Measurements from ENCODE around the gene AJUBA. TPM values are rescaled to one million over a fixed set of nuclear protein-coding genes. Genes with fewer than 3 reads are reported as not detected.

Gene AJUBA
- total RNA-seq, 1 experiment from 2014 or later = 28.8 TPM

GRCh38 chr14:22972313-22972930, 9.9 kb downstream of the AJUBA start:
- H3K9me3 Mint-ChIP-seq = no peaks in the 10 kb centered on the region
- no peaks in the 10 kb centered on the region for H3K27me3 Mint-ChIP-seq (ENCODE audit: low read depth)
- ChIA-PET CTCF (interaction anchor here (0.8 to 4.1 kb wide), 11 partner anchors 8 to 96 kb away, joined by 3 to 51 read pairs (median 11); partner anchors contain the start of genes AJUBA and HAUS4), POLR2A (interaction anchor here (0.7 to 2.2 kb wide), 4 partner anchors 10 to 34 kb away, joined by 3 to 11 read pairs (median 4); partner anchors contain the start of genes AJUBA and HAUS4)
- DNase-seq (ENCODE audit: low spot score) = no peak
- no peak overlapping the region for H3K27ac Mint-ChIP-seq
- ATAC-seq = no peak
- H3K4me1 Mint-ChIP-seq = peaks cover 17% of the 10 kb centered on the region
- H3K36me3 Mint-ChIP-seq = peaks cover 59% of the 10 kb centered on the region
- H3K4me3 Mint-ChIP-seq = no peak overlapping the region
- TF ChIP-seq NFYB (CRISPR knock-in tag; conservative IDR thresholded peaks at IDR 0.05; ENCODE audit: low read depth) = no peak
- no peak for TF ChIP-seq TEAD1 (CRISPR knock-in tag; IDR thresholded peaks at IDR 0.05)
- TF ChIP-seq ZNF219 (CRISPR knock-in tag; IDR thresholded peaks at IDR 0.05; ENCODE audit: borderline replicate concordance) = no peak
- TF ChIP-seq NR1H2 (CRISPR knock-in tag; IDR thresholded peaks at IDR 0.05) = no peak
- TF ChIP-seq GTF2I (CRISPR knock-in tag; conservative IDR thresholded peaks at IDR 0.05) = no peak

DNA sequence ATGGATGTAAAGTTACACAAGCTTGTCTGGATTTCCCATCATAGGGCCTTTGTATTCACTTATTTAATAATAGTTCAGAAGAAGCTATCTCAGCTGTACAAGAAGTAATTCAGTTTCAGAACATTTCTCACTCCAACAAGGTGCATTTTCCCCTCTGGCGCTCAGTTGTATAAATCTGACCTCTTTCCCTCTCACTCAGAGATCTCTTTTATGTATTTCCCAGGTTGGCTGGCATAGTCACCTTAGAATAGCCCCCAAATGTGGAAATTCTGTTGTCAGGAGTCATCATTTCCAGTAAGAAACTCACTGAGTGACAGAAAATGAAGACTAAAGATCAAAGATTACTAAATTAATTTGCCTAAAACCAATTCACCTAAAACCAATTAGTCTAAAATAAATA, 11.2 kb downstream of the AJUBA start:
- no peak overlapping the region for H3K27ac Mint-ChIP-seq
- peaks cover 5% of the 10 kb centered on the region for H3K4me1 Mint-ChIP-seq
- ChIA-PET CTCF (interaction anchor here (0.7 to 4.1 kb wide), 5 partner anchors 11 to 97 kb away, joined by 3 to 35 read pairs (median 13); partner anchors contain the start of gene AJUBA), POLR2A (interaction anchor here (1.3 kb wide), 1 partner anchor 87 kb away, joined by 9 read pairs; no protein-coding TSS in a partner anchor)
- no peaks in the 10 kb centered on the region for H3K27me3 Mint-ChIP-seq (ENCODE audit: low read depth)
- ATAC-seq = no peak
- no peak for DNase-seq (ENCODE audit: low spot score)
- H3K36me3 Mint-ChIP-seq = peaks cover 51% of the 10 kb centered on the region
- H3K9me3 Mint-ChIP-seq = no peaks in the 10 kb centered on the region
- TF ChIP-seq ARID4B (CRISPR knock-in tag; IDR thresholded peaks at IDR 0.05; ENCODE audit: borderline replicate concordance) (no peak), CREM (CRISPR knock-in tag; IDR thresholded peaks at IDR 0.05) (no peak), NFE2L1 (CRISPR knock-in tag; IDR thresholded peaks at IDR 0.05) (no peak), GABPB1 (CRISPR knock-in tag; IDR thresholded peaks at IDR 0.05) (no peak), ZNF281 (CRISPR knock-in tag; IDR thresholded peaks at IDR 0.05) (no peak), ZNF416 (CRISPR knock-in tag; IDR thresholded peaks at IDR 0.05) (no peak), SMAD4 (CRISPR knock-in tag; IDR thresholded peaks at IDR 0.05) (no peak), AFF4 (CRISPR knock-in tag; IDR thresholded peaks at IDR 0.05; ENCODE audit: borderline replicate concordance) (no peak), ZNF263 (CRISPR knock-in tag; IDR thresholded peaks at IDR 0.05; ENCODE audit: low read depth) (no peak)
- TF ChIP-seq, protein P1, sequence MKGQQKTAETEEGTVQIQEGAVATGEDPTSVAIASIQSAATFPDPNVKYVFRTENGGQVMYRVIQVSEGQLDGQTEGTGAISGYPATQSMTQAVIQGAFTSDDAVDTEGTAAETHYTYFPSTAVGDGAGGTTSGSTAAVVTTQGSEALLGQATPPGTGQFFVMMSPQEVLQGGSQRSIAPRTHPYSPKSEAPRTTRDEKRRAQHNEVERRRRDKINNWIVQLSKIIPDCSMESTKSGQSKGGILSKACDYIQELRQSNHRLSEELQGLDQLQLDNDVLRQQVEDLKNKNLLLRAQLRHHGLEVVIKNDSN (CRISPR knock-in tag; IDR thresholded peaks at IDR 0.05) = no peak
- TF ChIP-seq, protein P2, sequence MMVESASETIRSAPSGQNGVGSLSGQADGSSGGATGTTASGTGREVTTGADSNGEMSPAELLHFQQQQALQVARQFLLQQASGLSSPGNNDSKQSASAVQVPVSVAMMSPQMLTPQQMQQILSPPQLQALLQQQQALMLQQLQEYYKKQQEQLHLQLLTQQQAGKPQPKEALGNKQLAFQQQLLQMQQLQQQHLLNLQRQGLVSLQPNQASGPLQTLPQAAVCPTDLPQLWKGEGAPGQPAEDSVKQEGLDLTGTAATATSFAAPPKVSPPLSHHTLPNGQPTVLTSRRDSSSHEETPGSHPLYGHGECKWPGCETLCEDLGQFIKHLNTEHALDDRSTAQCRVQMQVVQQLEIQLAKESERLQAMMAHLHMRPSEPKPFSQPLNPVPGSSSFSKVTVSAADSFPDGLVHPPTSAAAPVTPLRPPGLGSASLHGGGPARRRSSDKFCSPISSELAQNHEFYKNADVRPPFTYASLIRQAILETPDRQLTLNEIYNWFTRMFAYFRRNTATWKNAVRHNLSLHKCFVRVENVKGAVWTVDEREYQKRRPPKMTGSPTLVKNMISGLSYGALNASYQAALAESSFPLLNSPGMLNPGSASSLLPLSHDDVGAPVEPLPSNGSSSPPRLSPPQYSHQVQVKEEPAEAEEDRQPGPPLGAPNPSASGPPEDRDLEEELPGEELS (CRISPR knock-in tag; IDR thresholded peaks at IDR 0.05) = no peak
- no peak overlapping the region for H3K4me3 Mint-ChIP-seq

Data from WTC11 (cell line).